Stomach (tissue), 4 donors: Measurements from ENCODE around the gene ZFAND2B.

ENCODE experiments used
- CTCF ChIP-seq, 7 experiments: fragments of 450-650 bp in 4 of 7; fragments of 200-600 bp in 3 of 7; sonication (generic) in 3 of 7; IDR thresholded peaks; one replicate each; pipeline ENCODE4 v1.5.1; 2016 to 2019; ENCODE audit warnings: antibody characterized with exemption in 7 of 7, control low read depth in 2 of 7, mild to moderate bottlenecking in 1 of 7
- EP300 ChIP-seq: sonication (generic); formaldehyde crosslinking; IDR thresholded peaks from one replicate; pipeline ENCODE4 v1.6.1; 2017; ENCODE audit warnings: antibody characterized with exemption
- POLR2A ChIP-seq, 4 donors: fragments of 450-650 bp; IDR thresholded peaks; one replicate each; pipeline ENCODE4 v1.6.1; 2016; ENCODE audit warnings: antibody characterized with exemption in 4 of 4, control low read depth in 2 of 4, mild to moderate bottlenecking in 1 of 4, moderate library complexity in 1 of 4
- POLR2AphosphoS5 ChIP-seq, 3 donors: sonication (generic); formaldehyde crosslinking; IDR thresholded peaks; one replicate each; pipeline ENCODE4 v1.6.1; 2016; ENCODE audit warnings: antibody characterized with exemption in 3 of 3

DNA sequence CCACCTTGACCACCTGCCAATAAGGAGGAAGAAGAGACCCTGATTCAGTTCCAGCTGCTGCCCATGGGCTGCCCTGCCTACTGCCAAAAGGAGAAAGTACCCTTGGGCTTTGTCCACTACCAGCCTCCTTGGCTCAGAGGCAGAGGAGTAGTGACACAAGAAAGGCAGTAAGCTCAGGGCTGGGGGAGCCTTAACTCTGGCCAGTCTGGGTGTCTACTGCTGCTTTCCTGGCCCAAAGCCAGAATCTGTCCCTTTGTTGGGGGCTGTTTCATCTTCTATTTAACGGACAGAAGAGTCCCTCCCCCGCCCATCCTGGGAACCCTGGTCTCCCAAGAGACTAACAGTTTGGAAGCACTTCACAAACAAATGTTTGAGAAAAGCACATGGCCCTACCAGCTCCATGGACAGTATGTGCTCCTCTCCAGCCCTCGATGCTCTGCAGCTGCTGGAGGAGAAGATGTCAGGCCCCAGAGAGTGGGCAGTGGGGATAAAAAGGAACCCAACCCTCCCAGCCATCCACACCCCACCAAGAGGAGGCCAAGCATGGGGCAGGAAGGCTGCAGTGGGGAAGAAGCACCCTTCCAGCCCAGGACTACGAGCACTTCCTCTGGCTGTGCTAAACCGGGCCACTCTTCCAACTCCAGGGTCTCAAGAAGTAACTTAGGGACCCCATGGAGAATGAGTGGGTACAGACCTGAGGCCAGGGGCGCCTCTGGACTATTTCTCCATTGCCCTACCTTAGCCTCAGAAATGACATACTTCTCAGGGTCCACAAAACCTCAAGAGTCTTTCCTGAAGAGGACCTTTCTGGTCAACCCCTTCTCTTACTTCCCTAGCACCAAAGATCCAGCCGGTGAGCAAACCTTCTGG is 21.7 kb downstream of the ZFAND2B start:
- TF ChIP-seq CTCF (IDR thresholded peaks at IDR 0.05) (no peak), POLR2AphosphoS5 (IDR thresholded peaks at IDR 0.05) (no peak), POLR2A (IDR thresholded peaks at IDR 0.05) (no peak), EP300 (no peak)
